Measurements from ENCODE around the gene MYOCOS. TPM values are rescaled to one million over a fixed set of nuclear protein-coding genes. Genes with fewer than 3 reads are reported as not detected.
"Not testable (repeated sequence)": the region's sequence is repeated elsewhere in the genome, so short reads cannot be mapped to it uniquely, and the experiment has no call there.

The MYOCOS gene
- total RNA-seq, 2 experiments from 2014 or later = 0.14 TPM; not detected in 1

DNA sequence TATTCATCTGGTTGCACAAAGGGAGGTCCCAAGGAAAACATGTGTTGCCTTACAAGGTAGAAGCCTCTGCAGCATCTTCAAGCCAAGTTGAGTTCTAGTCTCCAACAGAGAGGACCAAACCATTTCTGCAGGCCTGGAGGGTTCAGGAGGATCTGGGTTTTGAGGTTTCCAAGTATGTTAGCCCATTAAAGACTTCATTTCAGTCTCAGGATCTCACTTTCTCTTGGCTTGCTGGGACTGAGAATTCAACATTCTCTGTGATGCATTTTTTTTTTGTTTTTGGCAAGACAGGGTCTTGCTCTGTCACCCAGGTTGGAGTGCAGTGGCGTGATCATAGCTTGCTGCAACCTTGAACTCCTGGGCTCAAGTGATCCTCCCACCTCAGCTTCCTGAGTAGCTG lies 8.8 kb upstream of the MYOCOS start:
- no peaks in the 10 kb centered on the region for H3K27me3 Mint-ChIP-seq
- ATAC-seq (ENCODE audit: poor library complexity) = no peak
- Histone ChIP-seq H3K4me1 (ENCODE audit: insufficient read depth, low read length) (no peaks in the 10 kb centered on the region), H3K36me3 (ENCODE audit: insufficient read depth, low read length) (no peaks in the 10 kb centered on the region), H3K4me3 (ENCODE audit: low read length) (no peak overlapping the region), H3K27me3 (ENCODE audit: control insufficient read depth in 1 of 2, insufficient read depth in 2 of 2, low read length in 2 of 2) (no peaks in the 10 kb centered on the region), H3K9me3 (ENCODE audit: control insufficient read depth in 1 of 2, insufficient read depth in 1 of 2, low read length in 2 of 2) (no peaks in the 10 kb centered on the region), H3K27ac (ENCODE audit: low read depth in 1 of 2, low read length in 2 of 2) (no peak overlapping the region)
- intact Hi-C loops (cut with DNase I, micrococcal nuclease) = no loop called here
- CTCF ChIA-PET = no interaction called here
- H3K4me3 Mint-ChIP-seq = no peak overlapping the region
- H3K36me3 Mint-ChIP-seq (ENCODE audit: low read depth) = no peaks in the 10 kb centered on the region
- DNase-seq = no peak
- POLR2A ChIA-PET = no interaction called here
- H3K27ac Mint-ChIP-seq = no peak overlapping the region
- H3K4me1 Mint-ChIP-seq (ENCODE audit: low read depth) = no peaks in the 10 kb centered on the region
- H3K9me3 Mint-ChIP-seq = no peaks in the 10 kb centered on the region
- TF ChIP-seq, protein P1, sequence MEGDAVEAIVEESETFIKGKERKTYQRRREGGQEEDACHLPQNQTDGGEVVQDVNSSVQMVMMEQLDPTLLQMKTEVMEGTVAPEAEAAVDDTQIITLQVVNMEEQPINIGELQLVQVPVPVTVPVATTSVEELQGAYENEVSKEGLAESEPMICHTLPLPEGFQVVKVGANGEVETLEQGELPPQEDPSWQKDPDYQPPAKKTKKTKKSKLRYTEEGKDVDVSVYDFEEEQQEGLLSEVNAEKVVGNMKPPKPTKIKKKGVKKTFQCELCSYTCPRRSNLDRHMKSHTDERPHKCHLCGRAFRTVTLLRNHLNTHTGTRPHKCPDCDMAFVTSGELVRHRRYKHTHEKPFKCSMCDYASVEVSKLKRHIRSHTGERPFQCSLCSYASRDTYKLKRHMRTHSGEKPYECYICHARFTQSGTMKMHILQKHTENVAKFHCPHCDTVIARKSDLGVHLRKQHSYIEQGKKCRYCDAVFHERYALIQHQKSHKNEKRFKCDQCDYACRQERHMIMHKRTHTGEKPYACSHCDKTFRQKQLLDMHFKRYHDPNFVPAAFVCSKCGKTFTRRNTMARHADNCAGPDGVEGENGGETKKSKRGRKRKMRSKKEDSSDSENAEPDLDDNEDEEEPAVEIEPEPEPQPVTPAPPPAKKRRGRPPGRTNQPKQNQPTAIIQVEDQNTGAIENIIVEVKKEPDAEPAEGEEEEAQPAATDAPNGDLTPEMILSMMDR (IDR thresholded peaks at IDR 0.05) = no peak

DNA sequence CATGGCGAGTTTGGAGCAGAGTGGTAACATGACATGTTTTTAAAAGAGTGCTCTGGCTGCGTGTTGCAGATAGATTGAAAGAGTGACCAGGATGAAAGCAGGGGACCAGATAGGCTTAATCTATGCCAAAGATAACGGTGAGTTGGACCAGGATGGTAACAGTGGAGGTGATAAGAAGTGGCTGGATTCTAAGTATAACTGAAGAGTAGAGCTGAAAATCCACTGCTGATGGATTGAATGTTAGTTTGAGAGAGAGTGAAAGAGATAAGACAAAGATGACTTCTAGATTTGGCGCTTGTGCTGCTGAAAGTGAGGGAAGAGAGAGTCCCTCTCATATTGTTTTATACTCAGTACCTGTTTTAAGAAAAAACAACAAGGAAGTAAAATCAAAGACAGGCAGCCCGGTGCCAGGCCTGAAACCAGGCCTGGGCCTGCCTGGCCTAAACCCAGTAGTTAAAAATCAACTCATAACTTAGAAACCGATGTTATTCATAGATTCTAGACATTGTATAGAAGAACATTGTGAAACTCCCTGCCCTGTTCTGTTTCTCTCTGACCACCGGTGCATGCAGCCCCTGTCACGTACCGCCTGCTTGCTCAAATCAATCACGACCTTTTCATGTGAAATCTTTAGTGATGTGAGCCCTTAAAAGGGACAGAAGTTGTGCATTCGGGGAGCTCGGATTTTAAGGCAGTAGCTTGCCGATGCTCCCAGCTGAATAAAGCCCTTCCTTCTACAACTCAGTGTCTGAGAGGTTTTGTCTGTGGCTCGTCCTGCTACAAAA lies 6.7 kb upstream of the MYOCOS start:
- H3K27ac ChIP-seq (ENCODE audit: low read depth in 1 of 2, low read length in 2 of 2); H3K4me3 Mint-ChIP-seq: not testable (repeated sequence)

DNA sequence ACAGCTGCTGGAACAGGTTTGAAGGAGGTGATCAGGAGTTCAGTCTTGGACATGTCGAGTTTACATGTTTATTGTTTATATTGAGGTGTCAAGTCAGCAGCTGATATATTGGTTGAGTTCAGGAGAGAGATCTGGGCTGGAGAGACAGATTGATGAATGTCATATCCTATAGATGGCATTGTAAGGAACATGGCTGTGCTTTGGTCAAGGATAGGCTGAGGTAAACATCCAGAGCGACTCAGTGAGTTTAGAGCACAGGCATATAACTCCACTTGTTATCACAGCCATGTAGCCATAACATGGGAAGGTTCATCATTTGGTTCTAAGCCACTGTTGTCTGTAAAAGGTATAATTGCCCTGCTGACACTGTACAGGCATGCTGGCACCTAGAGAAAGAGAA lies 5.5 kb upstream of the MYOCOS start:
- ChIA-PET POLR2A (no interaction called here), CTCF (no interaction called here)
- Mint-ChIP-seq H3K4me1 (ENCODE audit: low read depth) (no peaks in the 10 kb centered on the region), H3K4me3 (no peak overlapping the region), H3K36me3 (ENCODE audit: low read depth) (no peaks in the 10 kb centered on the region), H3K9me3 (no peaks in the 10 kb centered on the region), H3K27ac (no peak overlapping the region), H3K27me3 (no peaks in the 10 kb centered on the region)
- ATAC-seq (ENCODE audit: poor library complexity) (no peak), DNase-seq (no peak)
- intact Hi-C loops (cut with DNase I, micrococcal nuclease) = no loop called here
- H3K27ac ChIP-seq (ENCODE audit: low read depth in 1 of 2, low read length in 2 of 2) = no peak overlapping the region
- H3K36me3 ChIP-seq (ENCODE audit: insufficient read depth, low read length) = no peaks in the 10 kb centered on the region
- TF ChIP-seq, protein P1 (IDR thresholded peaks at IDR 0.05) = no peak
- no peaks in the 10 kb centered on the region for H3K27me3 ChIP-seq (ENCODE audit: control insufficient read depth in 1 of 2, insufficient read depth in 2 of 2, low read length in 2 of 2)
- no peak overlapping the region for H3K4me3 ChIP-seq (ENCODE audit: low read length)
- H3K9me3 ChIP-seq (ENCODE audit: control insufficient read depth in 1 of 2, insufficient read depth in 1 of 2, low read length in 2 of 2) = no peaks in the 10 kb centered on the region
- H3K4me1 ChIP-seq (ENCODE audit: insufficient read depth, low read length) = no peaks in the 10 kb centered on the region

More for the DNA sequence above, 6.7 kb upstream of the MYOCOS start:
- ATAC-seq (ENCODE audit: poor library complexity); H3K4me1 Mint-ChIP-seq (ENCODE audit: low read depth); H3K36me3 Mint-ChIP-seq (ENCODE audit: low read depth); POLR2A ChIA-PET; H3K27me3 Mint-ChIP-seq; CTCF ChIA-PET; H3K27me3 ChIP-seq (ENCODE audit: control insufficient read depth in 1 of 2, insufficient read depth in 2 of 2, low read length in 2 of 2); H3K4me1 ChIP-seq (ENCODE audit: insufficient read depth, low read length); H3K9me3 ChIP-seq (ENCODE audit: control insufficient read depth in 1 of 2, insufficient read depth in 1 of 2, low read length in 2 of 2); intact Hi-C loops (cut with DNase I, micrococcal nuclease); H3K36me3 ChIP-seq (ENCODE audit: insufficient read depth, low read length); H3K9me3 Mint-ChIP-seq; DNase-seq; H3K4me3 ChIP-seq (ENCODE audit: low read length); H3K27ac Mint-ChIP-seq: not testable (repeated sequence)
